Neural progenitor cell (in vitro differentiated cells): ENCODE measurements around the gene TMEM175. TPM values are rescaled to one million over a fixed set of nuclear protein-coding genes. Genes with fewer than 3 reads are reported as not detected.

ENCODE experiments used
- DNase-seq: peaks from one replicate; pipeline ENCODE4 v3.0.0-alpha.2; 2016; ENCODE audit warnings: low spot score
- H2AFZ ChIP-seq: fragments of 200-600 bp; sonication (generic); replicated peaks from 2 replicates; pipeline ENCODE4 v1.6.1; 2016; ENCODE audit warnings: antibody characterized with exemption
- H3F3A ChIP-seq: fragments of 200-600 bp; sonication (generic); 2 replicates; pipeline ENCODE4 v1.6.1; 2016; ENCODE audit warnings: antibody characterized with exemption, low read depth
- H3K27ac ChIP-seq: fragments of 200-600 bp; sonication (generic); 2 replicates; pipeline ENCODE4 v1.5.1; 2016; ENCODE audit warnings: mild to moderate bottlenecking
- H3K27me3 ChIP-seq: fragments of 200-600 bp; sonication (generic); 2 replicates; pipeline ENCODE4 v1.6.1; 2016; ENCODE audit warnings: mild to moderate bottlenecking, moderate library complexity
- H3K36me3 ChIP-seq: fragments of 200-600 bp; sonication (generic); 2 replicates; pipeline ENCODE4 v1.5.1; 2016
- H3K4me1 ChIP-seq: fragments of 200-600 bp; sonication (generic); 2 replicates; pipeline ENCODE4 v1.6.1; 2016; ENCODE audit warnings: mixed run types
- H3K4me2 ChIP-seq: fragments of 200-600 bp; sonication (generic); 2 replicates; pipeline ENCODE4 v1.6.1; 2016
- H3K4me3 ChIP-seq: fragments of 200-600 bp; sonication (generic); 2 replicates; pipeline ENCODE4 v1.5.1; 2016
- H3K79me2 ChIP-seq: fragments of 200-600 bp; sonication (generic); 2 replicates; pipeline ENCODE4 v1.6.1; 2016; ENCODE audit warnings: low read depth
- H3K9ac ChIP-seq: fragments of 200-600 bp; sonication (generic); 2 replicates; pipeline ENCODE4 v1.6.1; 2016
- H3K9me3 ChIP-seq: fragments of 200-600 bp; sonication (generic); 2 replicates; pipeline ENCODE4 v1.5.1; 2016; ENCODE audit warnings: low read depth
- H4K20me1 ChIP-seq: fragments of 200-600 bp; sonication (generic); 2 replicates; pipeline ENCODE4 v1.6.1; 2016; ENCODE audit warnings: low read depth
- H3K27ac Mint-ChIP-seq: 3 replicates; pipeline ENCODE4 v1.8.0; 2021; ENCODE audit warnings: mixed read lengths
- H3K27me3 Mint-ChIP-seq: 2 replicates; pipeline ENCODE4 v1.8.0; 2022; ENCODE audit warnings: low read depth, mild to moderate bottlenecking, inconsistent platforms, moderate library complexity, mixed read lengths; ENCODE audit not compliant: insufficient read depth
- H3K36me3 Mint-ChIP-seq: 3 replicates; pipeline ENCODE4 v1.8.0; 2021; ENCODE audit warnings: mixed read lengths
- H3K4me1 Mint-ChIP-seq: 3 replicates; pipeline ENCODE4 v1.8.0; 2021; ENCODE audit warnings: mixed read lengths
- H3K4me3 Mint-ChIP-seq: 3 replicates; pipeline ENCODE4 v1.8.0; 2021; ENCODE audit warnings: mild to moderate bottlenecking, moderate library complexity, mixed read lengths
- H3K9me3 Mint-ChIP-seq: 3 replicates; pipeline ENCODE4 v1.8.0; 2020; ENCODE audit warnings: mixed read lengths
- EZH2 ChIP-seq: fragments of 200-600 bp; sonication (generic); IDR thresholded peaks from 2 replicates; pipeline ENCODE4 v1.6.1; 2017; ENCODE audit warnings: antibody characterized with exemption, mild to moderate bottlenecking, moderate library complexity
- EZH2phosphoT487 ChIP-seq: fragments of 200-600 bp; sonication (generic); IDR thresholded peaks from 2 replicates; pipeline ENCODE4 v1.6.1; 2017; ENCODE audit warnings: antibody characterized with exemption
- total RNA-seq: library from RNA; depleted of rRNA; stranded (reverse); fragments of >200 nt; gene quantifications from 2 replicates; pipeline ENCODE4 v1.2.3, GENCODE V29; 2015; ENCODE audit warnings: low replicate concordance
- TF ChIP-seq, protein P1 (sequence below): fragments of 200-600 bp; sonication (generic); IDR thresholded peaks from 2 replicates; pipeline ENCODE4 v1.5.1; 2017; ENCODE audit warnings: antibody characterized with exemption, mild to moderate bottlenecking

The TMEM175 gene
- total RNA-seq, 1 donor from 2014 or later: 4.4 TPM

DNA sequence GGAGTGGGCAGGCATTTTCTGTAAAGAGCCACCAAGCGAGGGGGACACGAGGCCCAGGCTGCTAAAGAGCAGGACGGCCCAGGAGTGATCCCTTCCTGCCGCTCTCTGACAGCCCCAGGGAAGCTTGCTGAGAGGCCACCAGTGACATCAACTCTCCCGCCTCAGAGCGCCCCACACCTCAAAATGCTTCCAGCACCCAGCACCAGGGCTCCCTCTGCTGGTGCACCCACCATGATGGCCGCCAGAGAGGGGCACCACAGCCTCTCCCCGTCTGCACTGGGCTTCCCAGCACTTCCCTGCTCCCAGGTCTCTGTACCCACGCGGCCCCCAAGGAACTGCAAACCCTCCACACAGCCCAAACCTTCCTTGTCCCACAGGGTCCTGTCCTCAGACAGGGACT lies 40.5 kb upstream of the TMEM175 start:
- Histone ChIP-seq H3K9me3 (no peaks in the 10 kb centered on the region), H3K4me2 (no peak overlapping the region), H3K27me3 (no peaks in the 10 kb centered on the region), H3K79me2 (no peaks in the 10 kb centered on the region), H3F3A (peaks cover 7% of the 10 kb centered on the region), H3K4me3 (no peak overlapping the region), H3K4me1 (no peaks in the 10 kb centered on the region), H3K27ac (no peak overlapping the region), H2AFZ (no peak overlapping the region), H4K20me1 (no peaks in the 10 kb centered on the region), H3K36me3 (no peaks in the 10 kb centered on the region), H3K9ac (no peak overlapping the region)
- peaks cover 5% of the 10 kb centered on the region for H3K9me3 Mint-ChIP-seq
- no peaks in the 10 kb centered on the region for H3K4me1 Mint-ChIP-seq
- H3K27me3 Mint-ChIP-seq: peaks cover 5% of the 10 kb centered on the region
- DNase-seq: peak; percentile 52
- TF ChIP-seq, protein P1, sequence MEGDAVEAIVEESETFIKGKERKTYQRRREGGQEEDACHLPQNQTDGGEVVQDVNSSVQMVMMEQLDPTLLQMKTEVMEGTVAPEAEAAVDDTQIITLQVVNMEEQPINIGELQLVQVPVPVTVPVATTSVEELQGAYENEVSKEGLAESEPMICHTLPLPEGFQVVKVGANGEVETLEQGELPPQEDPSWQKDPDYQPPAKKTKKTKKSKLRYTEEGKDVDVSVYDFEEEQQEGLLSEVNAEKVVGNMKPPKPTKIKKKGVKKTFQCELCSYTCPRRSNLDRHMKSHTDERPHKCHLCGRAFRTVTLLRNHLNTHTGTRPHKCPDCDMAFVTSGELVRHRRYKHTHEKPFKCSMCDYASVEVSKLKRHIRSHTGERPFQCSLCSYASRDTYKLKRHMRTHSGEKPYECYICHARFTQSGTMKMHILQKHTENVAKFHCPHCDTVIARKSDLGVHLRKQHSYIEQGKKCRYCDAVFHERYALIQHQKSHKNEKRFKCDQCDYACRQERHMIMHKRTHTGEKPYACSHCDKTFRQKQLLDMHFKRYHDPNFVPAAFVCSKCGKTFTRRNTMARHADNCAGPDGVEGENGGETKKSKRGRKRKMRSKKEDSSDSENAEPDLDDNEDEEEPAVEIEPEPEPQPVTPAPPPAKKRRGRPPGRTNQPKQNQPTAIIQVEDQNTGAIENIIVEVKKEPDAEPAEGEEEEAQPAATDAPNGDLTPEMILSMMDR: peak; percentile 48
- no peak for TF ChIP-seq EZH2phosphoT487
- H3K27ac Mint-ChIP-seq: no peak overlapping the region
- H3K4me3 Mint-ChIP-seq: no peak overlapping the region
- H3K36me3 Mint-ChIP-seq: peaks cover 16% of the 10 kb centered on the region

DNA sequence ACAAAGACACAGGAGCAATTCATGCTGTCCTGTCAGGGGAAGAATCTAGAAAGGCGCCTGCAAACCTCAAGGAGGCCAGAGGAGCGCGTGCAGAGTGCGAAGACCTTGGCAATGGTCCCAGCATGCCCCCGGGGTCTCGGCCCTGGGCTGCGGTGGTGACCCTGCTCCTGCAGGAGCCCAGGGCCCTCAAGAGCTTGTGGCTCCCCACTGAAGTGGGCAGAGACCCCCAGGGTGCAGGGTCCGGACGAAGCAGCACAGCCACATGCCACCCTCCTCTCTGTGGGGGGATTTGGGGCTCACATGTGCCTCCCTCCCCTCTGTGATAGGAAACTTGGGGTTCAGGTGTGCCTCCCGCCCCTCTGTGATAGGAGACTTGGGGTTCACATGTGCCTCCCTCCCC lies 39.5 kb upstream of the TMEM175 start:
- Mint-ChIP-seq H3K36me3 (peaks cover 11% of the 10 kb centered on the region), H3K9me3 (peaks cover under 1% of the 10 kb centered on the region), H3K27ac (no peak overlapping the region), H3K27me3 (peaks cover 3% of the 10 kb centered on the region), H3K4me1 (no peaks in the 10 kb centered on the region), H3K4me3 (no peak overlapping the region)
- Histone ChIP-seq H3K79me2 (no peaks in the 10 kb centered on the region), H3K27ac (no peak overlapping the region), H3F3A (peaks cover 1% of the 10 kb centered on the region), H3K36me3 (no peaks in the 10 kb centered on the region), H3K4me3 (no peak overlapping the region), H4K20me1 (no peaks in the 10 kb centered on the region), H3K4me1 (no peaks in the 10 kb centered on the region), H2AFZ (no peak overlapping the region), H3K27me3 (no peaks in the 10 kb centered on the region), H3K4me2 (no peak overlapping the region), H3K9ac (no peak overlapping the region), H3K9me3 (no peaks in the 10 kb centered on the region)
- no peak for TF ChIP-seq EZH2phosphoT487
- TF ChIP-seq, protein P1: no peak
- TF ChIP-seq EZH2: no peak
- DNase-seq: no peak

DNA sequence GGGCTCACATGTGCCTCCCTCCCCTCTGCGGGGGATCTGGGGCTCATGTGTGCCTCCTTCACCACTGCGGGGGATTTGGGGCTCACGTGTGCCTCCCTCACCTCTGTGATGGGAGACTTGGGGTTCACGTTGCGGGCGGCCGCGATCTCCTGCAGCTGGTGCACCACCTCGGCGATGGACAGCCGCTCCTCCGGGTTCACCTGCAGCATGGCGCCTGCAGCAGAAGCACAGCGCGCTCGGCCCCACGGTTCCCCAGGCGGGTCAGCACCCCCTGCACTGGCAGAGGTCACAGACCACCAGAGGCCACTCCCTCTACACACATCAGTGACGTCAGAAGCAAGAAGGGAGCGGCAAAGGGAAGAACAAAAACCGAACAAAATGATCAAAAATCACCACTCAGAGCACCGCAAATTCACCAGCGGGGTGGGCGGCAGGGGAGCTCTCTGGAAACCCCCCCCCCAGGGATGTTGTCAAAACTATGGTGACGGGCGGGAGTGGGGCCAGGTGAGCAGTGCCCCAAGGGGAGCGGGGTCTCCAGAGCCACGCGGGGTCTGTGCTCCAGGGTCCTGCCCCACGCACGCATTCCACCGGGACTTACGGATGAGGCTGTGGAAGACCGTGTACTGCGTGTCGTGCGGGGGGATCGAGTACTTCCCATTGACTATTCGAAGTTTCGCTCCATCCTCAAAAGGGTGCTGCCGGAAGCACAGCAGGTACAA lies 38.8 kb upstream of the TMEM175 start:
- DNase-seq: no peak
- Mint-ChIP-seq H3K9me3 (no peaks in the 10 kb centered on the region), H3K36me3 (peaks cover 8% of the 10 kb centered on the region), H3K4me1 (no peaks in the 10 kb centered on the region), H3K4me3 (no peak overlapping the region), H3K27me3 (peaks cover 3% of the 10 kb centered on the region), H3K27ac (no peak overlapping the region)
- no peaks in the 10 kb centered on the region for H3K4me1 ChIP-seq
- H3K9me3 ChIP-seq: no peaks in the 10 kb centered on the region
- H3K27me3 ChIP-seq: no peaks in the 10 kb centered on the region
- TF ChIP-seq, protein P1: no peak
- no peak for TF ChIP-seq EZH2
- TF ChIP-seq EZH2phosphoT487: no peak
- no peak overlapping the region for H3K27ac ChIP-seq
- no peak overlapping the region for H3K9ac ChIP-seq
- H3K4me2 ChIP-seq: no peak overlapping the region
- no peak overlapping the region for H3K4me3 ChIP-seq
- H4K20me1 ChIP-seq: no peaks in the 10 kb centered on the region
- no peaks in the 10 kb centered on the region for H3K79me2 ChIP-seq
- H3K36me3 ChIP-seq: no peaks in the 10 kb centered on the region
- no peaks in the 10 kb centered on the region for H3F3A ChIP-seq
- H2AFZ ChIP-seq: no peak overlapping the region
